ENCODE results near the gene HOXC13.

HOXC13 gene

DNA sequence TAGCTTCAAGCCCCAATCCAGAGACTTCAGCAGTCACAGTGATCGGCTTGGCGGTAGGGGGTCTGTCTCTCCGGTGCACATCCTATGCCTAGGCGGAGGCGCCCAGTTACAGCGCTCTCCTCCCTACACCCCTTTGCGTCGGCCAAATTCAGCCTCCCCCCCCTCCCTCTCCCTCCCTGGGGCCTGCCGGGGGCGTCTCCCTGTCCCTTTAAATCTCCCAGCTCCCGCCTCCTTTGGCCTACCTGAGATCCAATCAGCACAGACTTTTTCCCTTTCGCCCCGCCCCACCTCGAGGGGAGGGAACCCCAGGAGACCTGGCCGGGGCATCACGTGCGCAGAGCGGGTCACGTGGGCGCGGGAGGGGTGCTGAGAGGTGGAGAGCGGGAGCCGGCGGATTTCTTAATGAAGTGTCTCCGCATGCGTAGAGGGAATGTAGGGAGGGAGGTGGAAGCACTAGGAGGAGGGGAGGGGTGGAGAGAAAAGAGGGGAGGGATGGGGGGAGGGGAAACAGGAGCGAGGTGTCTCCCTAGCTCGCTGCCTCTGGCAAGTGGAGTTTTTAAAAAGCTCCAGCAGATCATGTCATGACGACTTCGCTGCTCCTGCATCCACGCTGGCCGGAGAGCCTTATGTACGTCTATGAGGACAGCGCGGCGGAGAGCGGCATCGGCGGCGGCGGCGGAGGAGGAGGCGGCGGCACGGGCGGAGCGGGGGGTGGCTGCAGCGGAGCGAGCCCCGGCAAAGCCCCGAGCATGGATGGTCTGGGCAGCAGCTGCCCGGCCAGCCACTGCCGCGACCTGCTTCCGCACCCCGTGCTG lies at the start of gene HOXC13 (continued):
- TF ChIP-seq ZNF664 (tag by site-specific recombination; IDR thresholded peaks at IDR 0.05) (no peak), PRDM1 (tag by site-specific recombination; IDR thresholded peaks at IDR 0.05) (no peak), ZNF501 (tag by site-specific recombination; IDR thresholded peaks at IDR 0.05) (peak; percentile 29; the same call in 1 of the 2 replicates), BCL11A (tag by site-specific recombination; IDR thresholded peaks at IDR 0.05; ENCODE audit: low read depth) (no peak), ZNF423 (tag by site-specific recombination; IDR thresholded peaks at IDR 0.05) (peak; percentile 54; the same call in 1 of the 2 replicates), KLF7 (tag by site-specific recombination; IDR thresholded peaks at IDR 0.05; ENCODE audit: borderline replicate concordance) (peak; percentile 85; the same call in 1 of the 2 replicates), ZBTB48 (tag by site-specific recombination; IDR thresholded peaks at IDR 0.05) (peak; percentile 23; the same call in 1 of the 2 replicates), ZNF391 (tag by site-specific recombination; IDR thresholded peaks at IDR 0.05; ENCODE audit: borderline replicate concordance, low read depth) (peak; percentile 80; the same call in 1 of the 2 replicates), ZNF670 (tag by site-specific recombination; IDR thresholded peaks at IDR 0.05; ENCODE audit: low read depth) (no peak), ZNF433 (tag by site-specific recombination; IDR thresholded peaks at IDR 0.05; ENCODE audit: low read depth) (no peak), ZNF24 (tag by site-specific recombination; IDR thresholded peaks at IDR 0.05) (peak; percentile 69; the same call in 1 of the 2 replicates), ZBTB17 (tag by site-specific recombination; IDR thresholded peaks at IDR 0.05) (peak; percentile 86), ZNF366 (tag by site-specific recombination; conservative IDR thresholded peaks at IDR 0.05) (peak; percentile 97), GLIS1 (tag by site-specific recombination; IDR thresholded peaks at IDR 0.05) (peak; percentile 97), ZXDB (tag by site-specific recombination; IDR thresholded peaks at IDR 0.05) (peak; percentile 71; the same call in 1 of the 2 replicates)
- TF ChIP-seq, protein P1, sequence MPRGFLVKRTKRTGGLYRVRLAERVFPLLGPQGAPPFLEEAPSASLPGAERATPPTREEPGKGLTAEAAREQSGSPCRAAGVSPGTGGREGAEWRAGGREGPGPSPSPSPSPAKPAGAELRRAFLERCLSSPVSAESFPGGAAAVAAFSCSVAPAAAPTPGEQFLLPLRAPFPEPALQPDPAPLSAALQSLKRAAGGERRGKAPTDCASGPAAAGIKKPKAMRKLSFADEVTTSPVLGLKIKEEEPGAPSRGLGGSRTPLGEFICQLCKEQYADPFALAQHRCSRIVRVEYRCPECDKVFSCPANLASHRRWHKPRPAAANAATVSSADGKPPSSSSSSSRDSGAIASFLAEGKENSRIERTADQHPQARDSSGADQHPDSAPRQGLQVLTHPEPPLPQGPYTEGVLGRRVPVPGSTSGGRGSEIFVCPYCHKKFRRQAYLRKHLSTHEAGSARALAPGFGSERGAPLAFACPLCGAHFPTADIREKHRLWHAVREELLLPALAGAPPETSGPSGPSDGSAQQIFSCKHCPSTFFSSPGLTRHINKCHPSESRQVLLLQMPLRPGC (tag by site-specific recombination; IDR thresholded peaks at IDR 0.05): no peak
- TF ChIP-seq, protein P2, sequence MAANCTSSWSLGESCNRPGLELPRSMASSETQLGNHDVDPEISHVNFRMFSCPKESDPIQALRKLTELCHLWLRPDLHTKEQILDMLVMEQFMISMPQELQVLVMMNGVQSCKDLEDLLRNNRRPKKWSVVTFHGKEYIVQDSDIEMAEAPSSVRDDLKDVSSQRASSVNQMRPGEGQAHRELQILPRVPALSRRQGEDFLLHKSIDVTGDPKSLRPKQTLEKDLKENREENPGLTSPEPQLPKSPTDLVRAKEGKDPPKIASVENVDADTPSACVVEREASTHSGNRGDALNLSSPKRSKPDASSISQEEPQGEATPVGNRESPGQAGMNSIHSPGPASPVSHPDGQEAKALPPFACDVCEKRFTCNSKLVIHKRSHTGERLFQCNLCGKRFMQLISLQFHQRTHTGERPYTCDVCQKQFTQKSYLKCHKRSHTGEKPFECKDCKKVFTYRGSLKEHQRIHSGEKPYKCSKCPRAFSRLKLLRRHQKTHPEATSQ (tag by site-specific recombination; IDR thresholded peaks at IDR 0.05): no peak
- TF ChIP-seq, protein P3, sequence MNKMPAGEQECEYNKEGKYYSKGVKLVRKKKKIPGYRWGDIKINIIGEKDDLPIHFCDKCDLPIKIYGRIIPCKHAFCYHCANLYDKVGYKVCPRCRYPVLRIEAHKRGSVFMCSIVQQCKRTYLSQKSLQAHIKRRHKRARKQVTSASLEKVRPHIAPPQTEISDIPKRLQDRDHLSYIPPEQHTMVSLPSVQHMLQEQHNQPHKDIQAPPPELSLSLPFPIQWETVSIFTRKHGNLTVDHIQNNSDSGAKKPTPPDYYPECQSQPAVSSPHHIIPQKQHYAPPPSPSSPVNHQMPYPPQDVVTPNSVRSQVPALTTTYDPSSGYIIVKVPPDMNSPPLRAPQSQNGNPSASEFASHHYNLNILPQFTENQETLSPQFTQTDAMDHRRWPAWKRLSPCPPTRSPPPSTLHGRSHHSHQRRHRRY (tag by site-specific recombination; IDR thresholded peaks at IDR 0.05): no peak

DNA sequence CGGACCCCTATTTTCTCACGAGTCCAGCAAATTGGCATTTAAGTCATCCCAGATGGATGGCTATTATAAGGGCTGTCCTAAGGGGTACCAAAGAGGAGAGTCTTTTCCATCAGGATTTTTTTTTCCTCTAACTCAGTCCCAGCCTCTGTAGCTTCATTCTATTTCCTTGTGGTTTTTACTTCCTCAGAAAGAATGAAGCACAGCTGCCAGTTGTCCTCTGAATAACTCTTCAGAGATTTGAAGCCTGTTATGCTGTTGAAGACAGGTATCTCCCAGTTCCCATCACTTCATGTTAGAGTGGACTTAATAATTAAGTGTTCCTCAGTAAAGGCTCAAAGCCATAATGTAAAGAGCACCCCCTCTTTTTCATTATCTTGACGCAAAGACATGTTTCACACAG lies 48.5 kb upstream of the HOXC13 start:
- CTCF ChIA-PET: interaction anchor here (1.4 kb wide), 1 partner anchor 10 kb away, joined by 3 read pairs; no protein-coding TSS in a partner anchor
- Histone ChIP-seq H3K36me3 (ENCODE audit: control insufficient read depth in 2 of 2, insufficient read depth in 1 of 2, low read length in 2 of 2) (no peaks in the 10 kb centered on the region), H3K4me3 (ENCODE audit: low read depth, low read length) (no peak overlapping the region), H3K9me3 (ENCODE audit: control insufficient read depth, insufficient read depth, low read depth, low read length) (no peaks in the 10 kb centered on the region), H3K27ac (ENCODE audit: extremely low read depth, low read depth, low read length) (no peak overlapping the region), H3K4me1 (ENCODE audit: control insufficient read depth, insufficient read depth, low read length) (no peaks in the 10 kb centered on the region)
- POLR2A ChIA-PET: no interaction called here
- TF ChIP-seq ZNF2 (tag by site-specific recombination; IDR thresholded peaks at IDR 0.05) (no peak), ZNF521 (tag by site-specific recombination; IDR thresholded peaks at IDR 0.05) (no peak), ZNF837 (tag by site-specific recombination; IDR thresholded peaks at IDR 0.05) (no peak), ZNF175 (tag by site-specific recombination; IDR thresholded peaks at IDR 0.05) (no peak), ZNF626 (tag by site-specific recombination; IDR thresholded peaks at IDR 0.05) (no peak), ZNF530 (tag by site-specific recombination; IDR thresholded peaks at IDR 0.05; ENCODE audit: low read depth) (no peak), YY1 (tag by site-specific recombination; IDR thresholded peaks at IDR 0.05) (no peak), ZNF133 (tag by site-specific recombination; IDR thresholded peaks at IDR 0.05) (no peak)

Measured in HEK293 (cell line).